ENCODE measurements around the gene MRPS30.

The MRPS30 gene

GRCh38 chr5:44827681-44828080 lies 18.9 kb downstream of the MRPS30 start:
- Histone ChIP-seq H3K4me3 (ENCODE audit: low read length) (no peak overlapping the region), H3K9ac (ENCODE audit: low read length) (no peak overlapping the region), H3K27ac (ENCODE audit: low read length) (no peak overlapping the region), H3K36me3 (ENCODE audit: control insufficient read depth, low read depth, low read length) (peaks cover 2% of the 10 kb centered on the region), H3K4me1 (ENCODE audit: control insufficient read depth, low read depth, low read length) (no peaks in the 10 kb centered on the region), H3K9me3 (ENCODE audit: control insufficient read depth, low read depth, low read length) (no peaks in the 10 kb centered on the region), H3K27me3 (ENCODE audit: control insufficient read depth, insufficient read depth, low read length) (no peaks in the 10 kb centered on the region)

DNA sequence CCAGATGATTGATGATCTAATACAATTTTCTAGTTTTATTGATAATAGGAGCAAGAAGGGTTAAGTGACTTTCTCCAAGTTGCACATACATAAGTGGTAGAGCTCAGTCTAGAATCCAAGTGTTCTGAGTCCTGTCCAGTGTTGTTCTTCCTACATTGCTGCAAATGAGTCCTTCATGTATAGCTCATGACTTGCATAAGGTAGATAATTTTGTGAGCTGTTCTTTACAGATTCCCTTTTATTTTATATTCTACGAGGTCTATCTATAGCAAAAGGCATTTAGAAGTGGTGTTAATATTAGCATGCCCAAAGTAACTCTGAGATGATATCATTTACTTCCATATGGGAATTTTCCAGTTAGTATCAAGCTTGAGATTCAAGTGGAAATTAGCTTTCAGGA lies 20.0 kb downstream of the MRPS30 start:
- Histone ChIP-seq H3K27ac (ENCODE audit: low read length) (no peak overlapping the region), H3K27me3 (ENCODE audit: control insufficient read depth, insufficient read depth, low read length) (no peaks in the 10 kb centered on the region), H3K4me3 (ENCODE audit: low read length) (no peak overlapping the region), H3K36me3 (ENCODE audit: control insufficient read depth, low read depth, low read length) (no peaks in the 10 kb centered on the region), H3K9me3 (ENCODE audit: control insufficient read depth, low read depth, low read length) (no peaks in the 10 kb centered on the region), H3K9ac (ENCODE audit: low read length) (no peak overlapping the region), H3K4me1 (ENCODE audit: control insufficient read depth, low read depth, low read length) (no peaks in the 10 kb centered on the region)

- no peak overlapping the region for H3K27ac ChIP-seq (ENCODE audit: low read length)
- H3K4me1 ChIP-seq (ENCODE audit: control insufficient read depth, low read depth, low read length), result no peaks in the 10 kb centered on the region
- H3K27me3 ChIP-seq (ENCODE audit: control insufficient read depth, insufficient read depth, low read length), result no peaks in the 10 kb centered on the region
- H3K9ac ChIP-seq (ENCODE audit: low read length), result no peak overlapping the region
- no peak overlapping the region for H3K4me3 ChIP-seq (ENCODE audit: low read length)
- no peaks in the 10 kb centered on the region for H3K9me3 ChIP-seq (ENCODE audit: control insufficient read depth, low read depth, low read length)
- no peaks in the 10 kb centered on the region for H3K36me3 ChIP-seq (ENCODE audit: control insufficient read depth, low read depth, low read length)
Observed at GRCh38 chr5:44830951-44831350, 22.2 kb downstream of the MRPS30 start.

- H3K9ac ChIP-seq (ENCODE audit: low read length), result no peak overlapping the region
- no peaks in the 10 kb centered on the region for H3K9me3 ChIP-seq (ENCODE audit: control insufficient read depth, low read depth, low read length)
- H3K27ac ChIP-seq (ENCODE audit: low read length), result no peak overlapping the region
- H3K36me3 ChIP-seq (ENCODE audit: control insufficient read depth, low read depth, low read length), result no peaks in the 10 kb centered on the region
- H3K27me3 ChIP-seq (ENCODE audit: control insufficient read depth, insufficient read depth, low read length), result no peaks in the 10 kb centered on the region
- H3K4me1 ChIP-seq (ENCODE audit: control insufficient read depth, low read depth, low read length), result no peaks in the 10 kb centered on the region
- no peak overlapping the region for H3K4me3 ChIP-seq (ENCODE audit: low read length)
Observed at GRCh38 chr5:44833249-44833648, 24.5 kb downstream of the MRPS30 start.

GRCh38 chr5:44835693-44836092 lies 26.9 kb downstream of the MRPS30 start:
- Histone ChIP-seq H3K27me3 (ENCODE audit: control insufficient read depth, insufficient read depth, low read length) (no peaks in the 10 kb centered on the region), H3K4me3 (ENCODE audit: low read length) (no peak overlapping the region), H3K9ac (ENCODE audit: low read length) (no peak overlapping the region), H3K36me3 (ENCODE audit: control insufficient read depth, low read depth, low read length) (no peaks in the 10 kb centered on the region), H3K27ac (ENCODE audit: low read length) (no peak overlapping the region), H3K9me3 (ENCODE audit: control insufficient read depth, low read depth, low read length) (peaks cover 3% of the 10 kb centered on the region), H3K4me1 (ENCODE audit: control insufficient read depth, low read depth, low read length) (no peaks in the 10 kb centered on the region)

- Histone ChIP-seq H3K27ac (ENCODE audit: low read length) (no peak overlapping the region), H3K4me1 (ENCODE audit: control insufficient read depth, low read depth, low read length) (no peaks in the 10 kb centered on the region), H3K36me3 (ENCODE audit: control insufficient read depth, low read depth, low read length) (no peaks in the 10 kb centered on the region), H3K4me3 (ENCODE audit: low read length) (no peak overlapping the region), H3K9ac (ENCODE audit: low read length) (no peak overlapping the region), H3K9me3 (ENCODE audit: control insufficient read depth, low read depth, low read length) (peaks cover 3% of the 10 kb centered on the region), H3K27me3 (ENCODE audit: control insufficient read depth, insufficient read depth, low read length) (no peaks in the 10 kb centered on the region)
Observed at GRCh38 chr5:44839018-44839681, 30.4 kb downstream of the MRPS30 start.

GRCh38 chr5:44842496-44843282 lies 33.9 kb downstream of the MRPS30 start:
- Histone ChIP-seq H3K9me3 (ENCODE audit: control insufficient read depth, low read depth, low read length) (peaks cover 3% of the 10 kb centered on the region), H3K27me3 (ENCODE audit: control insufficient read depth, insufficient read depth, low read length) (no peaks in the 10 kb centered on the region), H3K4me1 (ENCODE audit: control insufficient read depth, low read depth, low read length) (no peaks in the 10 kb centered on the region), H3K27ac (ENCODE audit: low read length) (no peak overlapping the region), H3K4me3 (ENCODE audit: low read length) (no peak overlapping the region), H3K9ac (ENCODE audit: low read length) (no peak overlapping the region), H3K36me3 (ENCODE audit: control insufficient read depth, low read depth, low read length) (no peaks in the 10 kb centered on the region)

- H3K4me1 ChIP-seq (ENCODE audit: control insufficient read depth, low read depth, low read length), result no peaks in the 10 kb centered on the region
- no peak overlapping the region for H3K27ac ChIP-seq (ENCODE audit: low read length)
- H3K36me3 ChIP-seq (ENCODE audit: control insufficient read depth, low read depth, low read length), result no peaks in the 10 kb centered on the region
- H3K9ac ChIP-seq (ENCODE audit: low read length), result no peak overlapping the region
- no peak overlapping the region for H3K4me3 ChIP-seq (ENCODE audit: low read length)
- H3K27me3 ChIP-seq (ENCODE audit: control insufficient read depth, insufficient read depth, low read length), result no peaks in the 10 kb centered on the region
- H3K9me3 ChIP-seq (ENCODE audit: control insufficient read depth, low read depth, low read length), result no peaks in the 10 kb centered on the region
Observed at GRCh38 chr5:44844744-44845143, 36.0 kb downstream of the MRPS30 start.

DNA sequence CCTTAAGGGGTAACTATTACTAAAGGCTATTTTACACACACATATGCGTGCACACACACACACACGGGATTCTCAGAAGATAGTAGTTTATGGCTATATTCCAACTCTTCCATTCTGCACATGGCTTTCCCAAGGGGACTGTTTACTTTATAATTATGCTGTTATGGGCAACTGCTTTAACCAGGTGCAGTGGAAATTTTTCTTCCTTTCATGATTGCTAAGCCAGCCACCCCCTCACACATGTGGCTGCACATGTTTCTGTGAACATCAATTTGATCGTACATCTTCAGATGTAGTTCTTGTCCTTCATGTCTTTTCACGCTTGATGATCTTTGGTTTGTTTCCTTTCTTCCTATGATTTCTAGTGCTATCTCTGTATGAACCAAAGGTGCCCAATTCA lies 37.0 kb downstream of the MRPS30 start:
- no peak overlapping the region for H3K4me3 ChIP-seq (ENCODE audit: low read length)

GRCh38 chr5:44847206-44847852 lies 38.6 kb downstream of the MRPS30 start:
- no peaks in the 10 kb centered on the region for H3K27me3 ChIP-seq (ENCODE audit: control insufficient read depth, insufficient read depth, low read length)
- H3K9ac ChIP-seq (ENCODE audit: low read length), result no peak overlapping the region
- H3K4me1 ChIP-seq (ENCODE audit: control insufficient read depth, low read depth, low read length), result no peaks in the 10 kb centered on the region
- H3K27ac ChIP-seq (ENCODE audit: low read length), result no peak overlapping the region
- no peaks in the 10 kb centered on the region for H3K36me3 ChIP-seq (ENCODE audit: control insufficient read depth, low read depth, low read length)
- H3K9me3 ChIP-seq (ENCODE audit: control insufficient read depth, low read depth, low read length), result no peaks in the 10 kb centered on the region
- H3K4me3 ChIP-seq (ENCODE audit: low read length), result no peak overlapping the region

More for the DNA sequence above, 37.0 kb downstream of the MRPS30 start:
- H3K36me3 ChIP-seq (ENCODE audit: control insufficient read depth, low read depth, low read length), result no peaks in the 10 kb centered on the region
- no peaks in the 10 kb centered on the region for H3K9me3 ChIP-seq (ENCODE audit: control insufficient read depth, low read depth, low read length)
- H3K9ac ChIP-seq (ENCODE audit: low read length), result no peak overlapping the region
- H3K27ac ChIP-seq (ENCODE audit: low read length), result no peak overlapping the region
- no peaks in the 10 kb centered on the region for H3K4me1 ChIP-seq (ENCODE audit: control insufficient read depth, low read depth, low read length)
- no peaks in the 10 kb centered on the region for H3K27me3 ChIP-seq (ENCODE audit: control insufficient read depth, insufficient read depth, low read length)

DNA sequence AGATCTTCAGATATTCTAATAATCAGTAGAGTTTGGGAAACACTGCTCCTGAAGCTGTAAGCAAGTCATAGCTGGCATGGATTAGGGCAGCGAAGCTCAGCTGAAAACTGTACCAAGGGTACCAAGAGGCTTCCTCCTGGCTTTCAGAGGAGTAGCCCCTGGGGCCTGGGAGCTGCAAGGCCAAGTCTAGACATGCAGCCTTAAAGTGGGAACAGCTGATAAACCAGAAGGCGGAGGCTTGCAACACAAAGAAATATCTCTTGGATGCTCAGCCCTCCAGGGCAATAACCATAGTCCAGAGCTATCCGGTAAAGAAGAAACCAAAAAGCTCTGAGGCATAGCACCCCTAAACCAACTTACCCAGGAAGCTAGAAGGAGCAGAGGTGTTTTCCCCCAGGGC lies 51.5 kb downstream of the MRPS30 start:
- no peak overlapping the region for H3K4me3 ChIP-seq (ENCODE audit: low read length)
- H3K9me3 ChIP-seq (ENCODE audit: control insufficient read depth, low read depth, low read length), result no peaks in the 10 kb centered on the region

More for the DNA sequence above, 51.5 kb downstream of the MRPS30 start:
- Histone ChIP-seq H3K36me3 (ENCODE audit: control insufficient read depth, low read depth, low read length) (no peaks in the 10 kb centered on the region), H3K27ac (ENCODE audit: low read length) (no peak overlapping the region), H3K9ac (ENCODE audit: low read length) (no peak overlapping the region), H3K4me1 (ENCODE audit: control insufficient read depth, low read depth, low read length) (no peaks in the 10 kb centered on the region), H3K27me3 (ENCODE audit: control insufficient read depth, insufficient read depth, low read length) (no peaks in the 10 kb centered on the region)
